ENCODE results near the gene DAPK2.

DNA sequence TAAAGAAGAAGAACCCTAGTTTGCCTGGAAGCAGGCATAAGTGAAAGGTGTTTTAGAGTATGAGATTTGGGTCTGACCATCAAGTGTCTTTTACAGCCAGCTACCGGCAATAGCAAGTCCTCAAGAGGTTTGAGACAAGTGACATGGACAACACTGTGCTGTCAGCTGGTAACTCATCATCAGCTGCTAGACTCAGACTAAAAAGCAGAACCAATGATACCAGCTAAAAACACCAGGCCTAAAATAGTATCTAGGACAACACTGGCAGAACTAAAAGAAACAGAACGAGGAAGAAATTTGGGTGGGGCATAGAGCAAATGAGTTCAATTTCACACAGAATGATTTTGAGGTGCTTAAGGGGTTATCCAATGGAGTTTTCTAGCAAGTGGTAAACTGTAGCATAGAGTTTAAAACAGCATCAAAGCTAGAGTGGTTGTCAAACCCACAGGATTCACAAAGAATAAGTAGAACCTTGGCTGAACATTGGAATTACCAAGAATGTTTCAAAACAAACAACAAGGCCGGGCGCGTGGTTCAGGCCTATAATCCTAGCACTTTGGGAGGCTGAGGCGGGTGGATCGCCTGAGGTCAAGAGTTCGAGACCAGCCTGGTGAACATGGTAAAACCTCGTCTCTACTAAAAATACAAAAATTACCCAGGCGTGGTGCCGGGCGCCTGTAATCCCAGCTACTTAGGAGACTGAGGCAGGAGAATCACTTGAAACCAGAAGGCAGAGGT is 43.4 kb upstream of the DAPK2 start:
- no peak for TF ChIP-seq POLR2AphosphoS5 (IDR thresholded peaks at IDR 0.05; ENCODE audit: low read depth, low read length)
- TF ChIP-seq POLR2A (IDR thresholded peaks at IDR 0.05; ENCODE audit: low read depth, low read length) = no peak
